C4-2B (cell line): ENCODE data around the gene R3HDML.

Experiments
- CTCF ChIP-seq: fragments of 450-650 bp; conservative IDR thresholded peaks from 2 replicates; pipeline ENCODE4 v1.5.1; 2017; ENCODE audit warnings: mild to moderate bottlenecking
- ZFX ChIP-seq: fragments of 450-650 bp; IDR thresholded peaks from 2 replicates; pipeline ENCODE4 v1.6.1; 2017

- TF ChIP-seq CTCF (no peak), ZFX (no peak)
Observed at GRCh38 chr20:44334709-44335108, 2.1 kb upstream of the R3HDML start.
